WTC11 (cell line): ENCODE measurements around the gene ZSCAN10. TPM values are rescaled to one million over a fixed set of nuclear protein-coding genes. Genes with fewer than 3 reads are reported as not detected.

Experiments used
- ATAC-seq: fragments of 200-7000 bp; cut with Tn5 transposase; 2 replicates; pipeline ENCODE4 v1.10.0; 2021; ENCODE audit warnings: mild to moderate bottlenecking, moderate library complexity
- CTCF ChIA-PET: fragments of 300-600 bp; sonication (Branson Sonifier 250); formaldehyde crosslinking; loops from one replicate; lab custom pipeline; 2021; ENCODE audit warnings: antibody characterized with exemption; lab: Charles Lee
- POLR2A ChIA-PET: fragments of 350-600 bp; sonication (Branson Sonifier 250); formaldehyde crosslinking; loops from one replicate; lab custom pipeline; 2021; ENCODE audit warnings: antibody characterized with exemption; lab: Charles Lee
- DNase-seq: peaks from one replicate; pipeline ENCODE4 v3.0.0; 2021; ENCODE audit warnings: low spot score
- H3K27ac Mint-ChIP-seq: 2 replicates; pipeline ENCODE4 v1.8.0; 2021; ENCODE audit warnings: mixed read lengths
- H3K27me3 Mint-ChIP-seq: 2 replicates; pipeline ENCODE4 v1.8.0; 2021; ENCODE audit warnings: low read depth, mild to moderate bottlenecking, moderate library complexity, mixed read lengths
- H3K36me3 Mint-ChIP-seq: 2 replicates; pipeline ENCODE4 v1.8.0; 2021; ENCODE audit warnings: mixed read lengths
- H3K4me1 Mint-ChIP-seq: 2 replicates; pipeline ENCODE4 v1.8.0; 2022; ENCODE audit warnings: mixed read lengths
- H3K4me3 Mint-ChIP-seq: 2 replicates; pipeline ENCODE4 v1.8.0; 2021; ENCODE audit warnings: mild to moderate bottlenecking, moderate library complexity, mixed read lengths
- H3K9me3 Mint-ChIP-seq: 2 replicates; pipeline ENCODE4 v1.8.0; 2021; ENCODE audit warnings: mixed read lengths
- ATF6 ChIP-seq: sonication (generic); formaldehyde crosslinking; IDR thresholded peaks from 2 replicates; pipeline ENCODE4 v1.8.1; 2023; ENCODE audit warnings: mild to moderate bottlenecking, missing genetic modification reagents
- GTF2I ChIP-seq: fragments of 250-450 bp; sonication (Bioruptor Pico); conservative IDR thresholded peaks from 2 replicates; pipeline ENCODE4 v1.4.0; 2021; ENCODE audit warnings: mild to moderate bottlenecking
- IRF2 ChIP-seq: sonication (generic); formaldehyde crosslinking; IDR thresholded peaks from 2 replicates; pipeline ENCODE4 v1.8.0; 2022; ENCODE audit warnings: low read depth, missing genetic modification reagents, borderline replicate concordance
- MYBL2 ChIP-seq: sonication (generic); formaldehyde crosslinking; IDR thresholded peaks from 2 replicates; pipeline ENCODE4 v1.8.1; 2023; ENCODE audit warnings: mild to moderate bottlenecking, moderate library complexity, missing genetic modification reagents
- NFE2L1 ChIP-seq: sonication (generic); formaldehyde crosslinking; IDR thresholded peaks from 2 replicates; pipeline ENCODE4 v1.8.1; 2023; ENCODE audit warnings: missing genetic modification reagents
- NR3C1 ChIP-seq: sonication (generic); formaldehyde crosslinking; conservative IDR thresholded peaks from 2 replicates; pipeline ENCODE4 v1.8.1; 2023; ENCODE audit warnings: low read depth, mild to moderate bottlenecking, missing genetic modification reagents
- SP1 ChIP-seq: sonication (generic); formaldehyde crosslinking; conservative IDR thresholded peaks from 2 replicates; pipeline ENCODE4 v1.8.1; 2022; ENCODE audit warnings: missing genetic modification reagents
- TCF7 ChIP-seq: sonication (generic); formaldehyde crosslinking; IDR thresholded peaks from 2 replicates; pipeline ENCODE4 v1.8.0; 2022; ENCODE audit warnings: mild to moderate bottlenecking, low read depth, missing genetic modification reagents, moderate library complexity
- ZNF263 ChIP-seq: sonication (generic); formaldehyde crosslinking; IDR thresholded peaks from 2 replicates; pipeline ENCODE4 v1.8.1; 2022; ENCODE audit warnings: low read depth, mild to moderate bottlenecking, moderate library complexity, missing genetic modification reagents
- ZNF317 ChIP-seq: sonication (generic); formaldehyde crosslinking; IDR thresholded peaks from 2 replicates; pipeline ENCODE4 v1.8.1; 2023; ENCODE audit warnings: low read depth, mild to moderate bottlenecking, moderate library complexity, missing genetic modification reagents, borderline replicate concordance
- ZNF423 ChIP-seq: fragments of 250-450 bp; sonication (Bioruptor Pico); IDR thresholded peaks from 2 replicates; pipeline ENCODE4 v2.1.2; 2022; ENCODE audit warnings: mild to moderate bottlenecking, moderate library complexity
- total RNA-seq: library from RNA; stranded (reverse); gene quantifications from 3 replicates; pipeline ENCODE4 v1.2.3, GENCODE V29; 2021
- TF ChIP-seq, protein P1 (sequence below): sonication (generic); formaldehyde crosslinking; IDR thresholded peaks from 2 replicates; pipeline ENCODE4 v1.8.1; 2023; ENCODE audit warnings: mild to moderate bottlenecking, missing genetic modification reagents
- TF ChIP-seq, protein P2 (sequence below): sonication (generic); formaldehyde crosslinking; IDR thresholded peaks from 2 replicates; pipeline ENCODE4 v1.8.1; 2023; ENCODE audit warnings: mild to moderate bottlenecking, missing genetic modification reagents, moderate library complexity
- TF ChIP-seq, protein P3 (sequence below): fragments of 250-450 bp; sonication (Bioruptor Pico); IDR thresholded peaks from 2 replicates; pipeline ENCODE4 v1.8.0; 2021; ENCODE audit warnings: mild to moderate bottlenecking
- TF ChIP-seq, protein P4 (sequence below): sonication (generic); formaldehyde crosslinking; IDR thresholded peaks from 2 replicates; pipeline ENCODE4 v1.8.0; 2022; ENCODE audit warnings: missing genetic modification reagents
- TF ChIP-seq, protein P5 (sequence below): sonication (generic); formaldehyde crosslinking; IDR thresholded peaks from 2 replicates; pipeline ENCODE4 v1.8.1; 2022; ENCODE audit warnings: missing genetic modification reagents, borderline replicate concordance
- TF ChIP-seq, protein P6 (sequence below): sonication (generic); formaldehyde crosslinking; conservative IDR thresholded peaks from 2 replicates; pipeline ENCODE4 v1.8.1; 2022; ENCODE audit warnings: mild to moderate bottlenecking, missing genetic modification reagents
- TF ChIP-seq, protein P7 (sequence below): sonication (generic); formaldehyde crosslinking; IDR thresholded peaks from 2 replicates; pipeline ENCODE4 v1.8.0; 2022; ENCODE audit warnings: mild to moderate bottlenecking, missing genetic modification reagents

Gene ZSCAN10
- total RNA-seq, 1 experiment from 2014 or later = 263 TPM

- TF ChIP-seq, protein P1, sequence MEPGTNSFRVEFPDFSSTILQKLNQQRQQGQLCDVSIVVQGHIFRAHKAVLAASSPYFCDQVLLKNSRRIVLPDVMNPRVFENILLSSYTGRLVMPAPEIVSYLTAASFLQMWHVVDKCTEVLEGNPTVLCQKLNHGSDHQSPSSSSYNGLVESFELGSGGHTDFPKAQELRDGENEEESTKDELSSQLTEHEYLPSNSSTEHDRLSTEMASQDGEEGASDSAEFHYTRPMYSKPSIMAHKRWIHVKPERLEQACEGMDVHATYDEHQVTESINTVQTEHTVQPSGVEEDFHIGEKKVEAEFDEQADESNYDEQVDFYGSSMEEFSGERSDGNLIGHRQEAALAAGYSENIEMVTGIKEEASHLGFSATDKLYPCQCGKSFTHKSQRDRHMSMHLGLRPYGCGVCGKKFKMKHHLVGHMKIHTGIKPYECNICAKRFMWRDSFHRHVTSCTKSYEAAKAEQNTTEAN = no peak
- TF ChIP-seq, protein P2, sequence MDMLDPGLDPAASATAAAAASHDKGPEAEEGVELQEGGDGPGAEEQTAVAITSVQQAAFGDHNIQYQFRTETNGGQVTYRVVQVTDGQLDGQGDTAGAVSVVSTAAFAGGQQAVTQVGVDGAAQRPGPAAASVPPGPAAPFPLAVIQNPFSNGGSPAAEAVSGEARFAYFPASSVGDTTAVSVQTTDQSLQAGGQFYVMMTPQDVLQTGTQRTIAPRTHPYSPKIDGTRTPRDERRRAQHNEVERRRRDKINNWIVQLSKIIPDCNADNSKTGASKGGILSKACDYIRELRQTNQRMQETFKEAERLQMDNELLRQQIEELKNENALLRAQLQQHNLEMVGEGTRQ (CRISPR knock-in tag) = no peak
- TF ChIP-seq, protein P3, sequence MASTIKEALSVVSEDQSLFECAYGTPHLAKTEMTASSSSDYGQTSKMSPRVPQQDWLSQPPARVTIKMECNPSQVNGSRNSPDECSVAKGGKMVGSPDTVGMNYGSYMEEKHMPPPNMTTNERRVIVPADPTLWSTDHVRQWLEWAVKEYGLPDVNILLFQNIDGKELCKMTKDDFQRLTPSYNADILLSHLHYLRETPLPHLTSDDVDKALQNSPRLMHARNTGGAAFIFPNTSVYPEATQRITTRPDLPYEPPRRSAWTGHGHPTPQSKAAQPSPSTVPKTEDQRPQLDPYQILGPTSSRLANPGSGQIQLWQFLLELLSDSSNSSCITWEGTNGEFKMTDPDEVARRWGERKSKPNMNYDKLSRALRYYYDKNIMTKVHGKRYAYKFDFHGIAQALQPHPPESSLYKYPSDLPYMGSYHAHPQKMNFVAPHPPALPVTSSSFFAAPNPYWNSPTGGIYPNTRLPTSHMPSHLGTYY (CRISPR knock-in tag) = no peak
- TF ChIP-seq NR3C1 (CRISPR knock-in tag) = no peak
- no peak for TF ChIP-seq ZNF423 (CRISPR knock-in tag)
- no peak for TF ChIP-seq NFE2L1 (CRISPR knock-in tag)
- no peak for TF ChIP-seq ZNF317 (CRISPR knock-in tag)
- no peak for TF ChIP-seq GTF2I (CRISPR knock-in tag)
- TF ChIP-seq, protein P4, sequence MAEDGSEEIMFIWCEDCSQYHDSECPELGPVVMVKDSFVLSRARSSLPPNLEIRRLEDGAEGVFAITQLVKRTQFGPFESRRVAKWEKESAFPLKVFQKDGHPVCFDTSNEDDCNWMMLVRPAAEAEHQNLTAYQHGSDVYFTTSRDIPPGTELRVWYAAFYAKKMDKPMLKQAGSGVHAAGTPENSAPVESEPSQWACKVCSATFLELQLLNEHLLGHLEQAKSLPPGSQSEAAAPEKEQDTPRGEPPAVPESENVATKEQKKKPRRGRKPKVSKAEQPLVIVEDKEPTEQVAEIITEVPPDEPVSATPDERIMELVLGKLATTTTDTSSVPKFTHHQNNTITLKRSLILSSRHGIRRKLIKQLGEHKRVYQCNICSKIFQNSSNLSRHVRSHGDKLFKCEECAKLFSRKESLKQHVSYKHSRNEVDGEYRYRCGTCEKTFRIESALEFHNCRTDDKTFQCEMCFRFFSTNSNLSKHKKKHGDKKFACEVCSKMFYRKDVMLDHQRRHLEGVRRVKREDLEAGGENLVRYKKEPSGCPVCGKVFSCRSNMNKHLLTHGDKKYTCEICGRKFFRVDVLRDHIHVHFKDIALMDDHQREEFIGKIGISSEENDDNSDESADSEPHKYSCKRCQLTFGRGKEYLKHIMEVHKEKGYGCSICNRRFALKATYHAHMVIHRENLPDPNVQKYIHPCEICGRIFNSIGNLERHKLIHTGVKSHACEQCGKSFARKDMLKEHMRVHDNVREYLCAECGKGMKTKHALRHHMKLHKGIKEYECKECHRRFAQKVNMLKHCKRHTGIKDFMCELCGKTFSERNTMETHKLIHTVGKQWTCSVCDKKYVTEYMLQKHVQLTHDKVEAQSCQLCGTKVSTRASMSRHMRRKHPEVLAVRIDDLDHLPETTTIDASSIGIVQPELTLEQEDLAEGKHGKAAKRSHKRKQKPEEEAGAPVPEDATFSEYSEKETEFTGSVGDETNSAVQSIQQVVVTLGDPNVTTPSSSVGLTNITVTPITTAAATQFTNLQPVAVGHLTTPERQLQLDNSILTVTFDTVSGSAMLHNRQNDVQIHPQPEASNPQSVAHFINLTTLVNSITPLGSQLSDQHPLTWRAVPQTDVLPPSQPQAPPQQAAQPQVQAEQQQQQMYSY (CRISPR knock-in tag) = no peak
- TF ChIP-seq SP1 = no peak
- no peak for TF ChIP-seq ZNF263 (CRISPR knock-in tag)
These were observed 48.1 kb upstream of the ZSCAN10 start (continued) for GRCh38 chr16:3147046-3147756.

GRCh38 chr16:3145660-3146059 is 46.6 kb upstream of the ZSCAN10 start:
- Mint-ChIP-seq H3K27ac (no peak overlapping the region), H3K27me3 (peaks cover 16% of the 10 kb centered on the region), H3K36me3 (peaks cover 5% of the 10 kb centered on the region; the same call in 1 of the 2 replicates), H3K9me3 (no peaks in the 10 kb centered on the region), H3K4me3 (no peak overlapping the region), H3K4me1 (peaks cover 7% of the 10 kb centered on the region)
- POLR2A ChIA-PET = no interaction called here
- CTCF ChIA-PET = interaction anchor here (0.5 to 3.8 kb wide), 4 partner anchors 9 to 87 kb away, joined by 3 to 30 read pairs (median 4); no protein-coding TSS in a partner anchor
- DNase-seq = no peak
- ATAC-seq = no peak
- TF ChIP-seq, protein P4 (CRISPR knock-in tag) = no peak
- TF ChIP-seq IRF2 (CRISPR knock-in tag) = no peak
- no peak for TF ChIP-seq MYBL2 (CRISPR knock-in tag)
- TF ChIP-seq, protein P5, sequence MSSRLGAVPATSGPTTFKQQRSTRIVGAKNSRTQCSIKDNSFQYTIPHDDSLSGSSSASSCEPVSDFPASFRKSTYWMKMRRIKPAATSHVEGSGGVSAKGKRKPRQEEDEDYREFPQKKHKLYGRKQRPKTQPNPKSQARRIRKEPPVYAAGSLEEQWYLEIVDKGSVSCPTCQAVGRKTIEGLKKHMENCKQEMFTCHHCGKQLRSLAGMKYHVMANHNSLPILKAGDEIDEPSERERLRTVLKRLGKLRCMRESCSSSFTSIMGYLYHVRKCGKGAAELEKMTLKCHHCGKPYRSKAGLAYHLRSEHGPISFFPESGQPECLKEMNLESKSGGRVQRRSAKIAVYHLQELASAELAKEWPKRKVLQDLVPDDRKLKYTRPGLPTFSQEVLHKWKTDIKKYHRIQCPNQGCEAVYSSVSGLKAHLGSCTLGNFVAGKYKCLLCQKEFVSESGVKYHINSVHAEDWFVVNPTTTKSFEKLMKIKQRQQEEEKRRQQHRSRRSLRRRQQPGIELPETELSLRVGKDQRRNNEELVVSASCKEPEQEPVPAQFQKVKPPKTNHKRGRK (CRISPR knock-in tag) = no peak
- no peak for TF ChIP-seq ATF6 (CRISPR knock-in tag)
- no peak for TF ChIP-seq TCF7 (CRISPR knock-in tag)
- TF ChIP-seq, protein P6, sequence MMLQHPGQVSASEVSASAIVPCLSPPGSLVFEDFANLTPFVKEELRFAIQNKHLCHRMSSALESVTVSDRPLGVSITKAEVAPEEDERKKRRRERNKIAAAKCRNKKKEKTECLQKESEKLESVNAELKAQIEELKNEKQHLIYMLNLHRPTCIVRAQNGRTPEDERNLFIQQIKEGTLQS (CRISPR knock-in tag) = no peak
- TF ChIP-seq, protein P7, sequence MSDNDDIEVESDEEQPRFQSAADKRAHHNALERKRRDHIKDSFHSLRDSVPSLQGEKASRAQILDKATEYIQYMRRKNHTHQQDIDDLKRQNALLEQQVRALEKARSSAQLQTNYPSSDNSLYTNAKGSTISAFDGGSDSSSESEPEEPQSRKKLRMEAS (CRISPR knock-in tag) = no peak
